NCI-H2171 (cell line): Measurements from ENCODE around the gene ARHGAP26.

Source experiments
- DNase-seq: peaks from one replicate; lab custom pipeline; 2025; lab: John Stamatoyannopoulos, UW

The ARHGAP26 gene

GRCh38 chr5:143206196-143207053, 436.2 kb downstream of the ARHGAP26 start:
- no peak for DNase-seq

- DNase-seq = no peak
Observed at GRCh38 chr5:143207058-143207457, 436.9 kb downstream of the ARHGAP26 start.

DNA sequence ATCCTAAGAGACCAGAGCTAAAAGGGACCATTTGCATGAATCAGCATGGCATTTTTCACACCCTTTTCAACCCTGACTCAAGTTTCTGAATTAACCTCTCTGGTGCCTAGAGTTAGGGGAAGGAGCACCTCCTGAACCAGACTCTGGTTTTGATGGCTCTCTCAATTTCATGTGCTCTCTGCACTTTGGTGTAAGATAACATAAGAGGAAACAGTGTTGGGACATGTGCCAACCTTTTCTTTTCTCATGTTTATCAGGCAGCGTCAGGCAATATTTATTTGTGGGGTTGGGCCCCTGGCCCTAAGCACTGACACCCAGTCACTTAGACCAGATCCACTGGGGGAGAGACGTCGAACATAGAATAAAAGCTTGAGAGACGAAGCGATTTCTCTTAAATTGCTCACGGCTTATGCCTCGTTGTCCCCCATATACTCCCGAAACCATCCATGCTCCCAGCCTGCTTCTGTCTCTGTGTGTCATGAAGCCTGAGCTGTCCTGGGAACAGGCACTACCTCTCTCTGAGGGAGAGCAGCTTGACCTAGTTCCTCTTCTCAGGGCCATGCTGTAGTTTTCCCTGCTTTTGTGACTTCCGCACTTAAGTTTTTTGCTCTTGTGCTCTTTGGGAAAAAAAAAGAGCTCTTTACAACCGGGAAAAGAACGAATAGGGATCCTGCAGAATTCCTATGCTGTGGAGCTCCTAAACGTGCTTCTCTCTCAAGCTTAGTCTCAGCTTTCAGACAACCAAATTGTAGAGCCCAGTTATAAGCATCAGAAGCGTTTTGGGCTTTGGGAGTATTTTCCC, 437.6 kb downstream of the ARHGAP26 start:
- no peak for DNase-seq

- no peak for DNase-seq
Observed at GRCh38 chr5:143208365-143208641, 438.1 kb downstream of the ARHGAP26 start.

- DNase-seq = no peak
Observed at GRCh38 chr5:143208781-143209510, 438.8 kb downstream of the ARHGAP26 start.

GRCh38 chr5:143209881-143210395, 439.8 kb downstream of the ARHGAP26 start:
- DNase-seq = no peak

DNA sequence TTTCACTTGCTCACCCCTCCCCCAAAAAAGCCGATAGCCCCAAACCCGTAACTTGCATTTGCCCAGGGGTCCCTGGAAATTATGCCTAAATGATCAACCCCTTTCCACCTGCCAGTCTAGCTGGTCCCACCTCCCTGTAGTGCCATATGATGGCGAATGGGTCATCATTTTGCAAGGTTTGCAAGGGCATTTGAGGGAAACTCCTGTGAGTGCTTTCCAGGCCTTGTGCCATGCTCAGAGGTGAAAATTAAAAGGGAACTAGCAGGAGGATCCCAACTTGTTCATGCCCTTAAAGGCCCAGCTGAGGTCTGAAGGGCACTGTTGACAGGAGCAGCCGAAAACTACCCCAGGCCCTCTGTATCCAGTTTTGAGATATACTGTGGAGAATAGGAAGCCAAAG, 440.4 kb downstream of the ARHGAP26 start:
- no peak for DNase-seq

DNA sequence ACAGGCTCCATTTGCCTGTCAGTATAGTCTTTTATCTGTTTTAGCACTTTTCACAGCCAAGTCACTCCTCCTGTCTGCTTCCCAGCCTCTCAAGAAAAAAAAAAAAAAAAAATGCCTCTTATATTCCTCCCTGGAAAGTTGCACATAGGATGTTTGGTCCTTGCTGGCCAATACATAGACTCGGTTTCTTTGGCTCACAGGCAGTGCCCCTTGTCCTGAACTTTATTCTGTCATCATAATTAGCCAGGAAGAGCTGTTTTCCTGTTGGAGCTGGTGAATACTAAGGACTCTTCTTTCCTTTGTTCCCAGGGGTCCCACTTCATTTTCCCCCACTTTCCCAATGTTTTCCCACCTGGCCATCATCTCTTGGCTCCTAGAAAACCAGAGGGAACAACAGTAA, 442.1 kb downstream of the ARHGAP26 start:
- DNase-seq = no peak

DNA sequence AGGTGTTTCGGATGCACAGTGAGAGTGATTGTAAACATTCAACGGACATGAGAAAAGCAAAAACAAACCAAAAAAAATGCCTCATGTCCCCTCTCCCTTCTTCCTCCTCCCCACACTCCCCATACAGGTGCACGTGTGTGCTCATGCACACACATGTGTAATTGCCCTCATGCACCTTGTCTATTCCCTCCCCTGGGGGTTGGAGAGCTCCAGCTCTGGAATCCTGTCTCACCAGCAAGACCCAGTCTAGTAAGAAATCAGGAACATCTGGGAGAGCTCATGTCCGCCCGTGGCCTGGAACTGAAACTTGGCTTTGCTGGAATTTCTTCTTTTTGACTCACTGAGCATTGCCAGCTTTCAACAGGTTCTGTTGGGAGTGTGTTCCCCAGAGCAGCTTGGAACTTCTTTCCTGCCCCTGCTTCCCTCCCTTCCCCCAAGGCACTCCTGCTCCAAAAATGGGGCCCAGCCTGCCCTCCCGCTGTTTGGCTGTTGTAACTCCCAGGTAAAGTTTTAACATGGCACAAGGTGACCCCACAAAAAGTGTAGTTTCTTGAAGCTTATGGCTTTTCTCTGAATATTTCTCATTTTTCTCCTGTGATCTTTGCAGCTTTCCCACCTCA, 443.2 kb downstream of the ARHGAP26 start:
- DNase-seq = no peak

DNA sequence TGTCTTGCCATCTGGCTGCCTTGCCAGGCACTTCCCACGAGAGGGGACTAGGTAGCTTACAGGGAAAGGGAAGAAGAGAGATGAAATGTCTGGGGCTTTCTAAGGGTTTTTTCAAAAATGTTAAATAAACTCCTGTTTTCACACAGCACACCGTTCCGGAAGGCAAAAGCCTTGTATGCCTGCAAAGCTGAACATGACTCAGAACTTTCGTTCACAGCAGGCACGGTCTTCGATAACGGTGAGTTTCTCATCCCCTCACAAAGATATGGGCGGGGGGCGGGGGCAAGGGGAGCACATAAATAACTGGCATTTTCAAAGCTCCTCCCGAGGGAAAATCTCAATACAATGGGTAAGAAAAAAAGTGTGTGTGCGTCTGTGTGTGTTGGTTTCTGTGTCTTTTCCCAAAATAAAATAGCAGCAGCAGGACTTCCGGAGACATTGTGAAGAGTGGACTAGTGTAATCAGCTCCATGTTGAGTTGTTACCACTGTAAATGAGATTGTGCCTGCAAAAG, 443.7 kb downstream of the ARHGAP26 start:
- no peak for DNase-seq

- no peak for DNase-seq
Observed at GRCh38 chr5:143214458-143214857, 444.3 kb downstream of the ARHGAP26 start.

DNA sequence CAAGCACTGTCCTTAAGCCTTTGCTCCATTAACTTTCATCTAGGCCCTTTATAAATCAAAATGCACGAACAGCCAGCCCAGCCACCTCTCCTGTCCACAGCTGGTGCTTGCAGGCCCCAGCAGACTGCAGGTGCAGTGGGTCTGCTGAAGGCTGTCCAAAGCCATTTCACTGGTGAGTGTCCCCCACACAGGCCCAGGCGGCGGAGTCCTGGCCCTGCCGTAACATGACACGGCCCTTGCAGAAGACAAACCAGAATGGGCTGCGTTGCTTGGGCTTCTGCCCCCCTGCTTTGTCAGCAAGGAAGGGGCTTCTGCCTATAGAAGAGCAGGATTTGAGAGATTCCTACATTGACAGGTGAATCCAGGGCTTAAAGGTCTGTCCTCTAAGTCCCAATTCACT, 444.7 kb downstream of the ARHGAP26 start:
- DNase-seq = no peak

DNA sequence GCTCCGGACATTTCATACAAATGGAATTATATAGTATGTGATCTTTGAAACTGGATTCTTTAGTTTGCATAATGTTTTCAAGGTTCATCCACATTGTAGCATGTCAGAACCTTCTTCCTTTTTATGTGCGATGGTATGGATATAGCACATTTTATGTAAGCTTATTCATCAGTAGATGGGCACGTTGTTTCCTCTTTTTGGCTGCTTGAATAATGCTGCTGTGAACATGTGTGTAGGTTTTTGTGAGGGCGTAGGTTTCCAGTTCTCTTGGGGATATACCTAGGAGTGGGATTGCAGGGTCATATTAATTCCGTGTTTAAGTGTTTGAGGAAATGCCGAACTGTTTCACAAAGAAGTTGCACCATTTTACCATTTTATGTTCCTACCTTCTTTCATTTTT, 445.5 kb downstream of the ARHGAP26 start:
- no peak for DNase-seq

- DNase-seq = no peak
Observed at GRCh38 chr5:143216211-143216610, 446.0 kb downstream of the ARHGAP26 start.

DNA sequence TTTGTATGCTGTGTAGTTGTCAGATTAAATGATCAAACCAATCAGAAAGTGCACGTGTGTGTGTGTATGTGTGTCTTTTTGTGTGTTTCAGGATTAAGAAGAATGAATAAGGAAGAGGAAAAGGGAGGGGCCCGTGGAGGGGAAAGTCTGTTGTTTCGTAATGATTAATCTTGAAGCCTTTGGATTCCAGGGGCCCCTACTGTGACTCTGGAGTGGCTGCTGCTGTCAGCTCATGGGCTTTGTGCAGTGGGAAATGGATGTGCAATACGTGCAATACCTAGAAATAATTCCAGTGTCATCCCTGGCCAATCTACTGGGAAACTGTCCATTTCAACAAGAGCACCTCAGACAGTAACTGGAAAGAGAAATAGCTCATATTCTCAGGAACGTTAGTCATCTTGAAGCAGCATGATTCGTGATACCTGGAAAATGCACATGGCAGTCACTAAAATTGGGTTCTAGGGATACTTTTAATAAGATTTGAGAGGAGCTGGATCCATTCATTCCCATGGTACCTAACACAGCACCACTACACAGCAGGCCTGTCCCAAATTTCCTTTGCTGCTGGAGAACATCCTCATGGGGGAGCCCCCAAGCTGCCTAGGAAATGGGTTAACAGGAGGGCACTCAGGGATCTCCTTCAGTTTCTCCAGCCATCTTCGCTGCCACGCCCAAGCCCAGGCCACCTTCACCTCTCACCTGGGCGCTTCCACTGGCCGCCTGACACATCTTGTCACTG, 447.1 kb downstream of the ARHGAP26 start:
- no peak for DNase-seq

- no peak for DNase-seq
Observed at GRCh38 chr5:143217804-143218160, 447.6 kb downstream of the ARHGAP26 start.

DNA sequence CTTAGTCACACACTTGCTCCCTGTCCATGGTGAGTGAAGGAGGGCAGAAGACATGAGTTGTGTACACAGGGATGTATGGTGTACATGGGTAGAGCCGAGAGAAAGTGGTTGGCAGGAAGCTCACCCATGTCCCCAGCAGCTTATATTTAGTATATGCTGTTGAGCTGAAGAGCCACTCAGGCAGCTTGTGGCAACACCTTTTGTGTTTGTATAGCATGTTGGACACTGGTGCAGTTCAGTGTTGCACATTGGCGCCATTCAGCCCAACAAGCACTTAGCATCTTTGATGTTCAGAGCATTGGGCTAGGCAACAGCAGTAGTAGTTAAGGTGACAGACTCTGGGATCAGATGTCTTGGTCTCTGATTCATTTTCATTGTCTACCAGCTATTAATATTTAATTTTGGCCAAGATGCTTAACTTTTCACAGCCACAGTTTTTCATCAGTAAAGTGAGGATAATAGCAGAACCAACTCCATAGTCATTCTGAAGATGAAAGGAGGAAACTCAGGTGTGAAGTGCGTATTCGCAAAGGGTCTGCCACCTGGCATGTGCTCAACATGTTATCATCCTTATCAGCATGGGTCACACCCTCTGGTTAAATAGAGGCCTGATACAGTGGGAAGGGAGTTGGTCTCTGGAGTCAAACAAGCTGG, 448.5 kb downstream of the ARHGAP26 start:
- no peak for DNase-seq

DNA sequence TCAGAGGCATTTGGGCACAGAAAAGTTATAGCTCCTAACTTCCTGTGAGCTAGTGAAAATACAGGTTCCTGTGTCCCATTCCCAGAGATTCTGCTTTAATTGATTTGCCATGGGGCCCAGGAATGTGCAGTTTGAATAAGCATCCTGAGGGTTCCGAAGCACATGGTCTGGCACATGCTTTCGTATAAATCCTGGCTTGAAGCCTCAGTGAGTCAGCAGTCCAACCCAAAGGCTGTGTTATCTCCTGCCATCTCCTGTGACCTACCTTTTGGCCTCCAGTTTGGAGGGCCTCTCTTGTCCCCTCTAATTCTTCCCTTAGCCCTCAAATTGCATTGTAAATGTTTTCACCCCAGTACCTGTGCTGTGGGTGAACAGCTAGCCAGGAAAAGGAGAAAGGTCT, 449.5 kb downstream of the ARHGAP26 start:
- DNase-seq = no peak

GRCh38 chr5:143220748-143221251, 450.6 kb downstream of the ARHGAP26 start:
- DNase-seq = no peak
